K562 (cell line): Measurements from ENCODE around the gene OBSL1. TPM values are rescaled to one million over a fixed set of nuclear protein-coding genes. Genes with fewer than 3 reads are reported as not detected.

Experiments used
- ARID2 ChIP-seq: fragments of 450-650 bp; IDR thresholded peaks from 2 replicates; pipeline ENCODE4 v1.6.1; 2017; ENCODE audit warnings: antibody characterized with exemption, mild to moderate bottlenecking
- CBFA2T3 ChIP-seq: fragments of 450-650 bp; IDR thresholded peaks from 2 replicates; pipeline ENCODE4 v1.6.1; 2017
- CBFB ChIP-seq: sonication (generic); formaldehyde crosslinking; IDR thresholded peaks from 2 replicates; pipeline ENCODE4 v1.4.0; 2020; ENCODE audit warnings: mild to moderate bottlenecking, missing genetic modification reagents
- GATA2 ChIP-seq: sonication (generic); formaldehyde crosslinking; IDR thresholded peaks from 2 replicates; pipeline ENCODE4 v1.4.0; 2020; ENCODE audit warnings: mild to moderate bottlenecking, missing genetic modification reagents
- HDAC2 ChIP-seq: fragments of 450-650 bp; IDR thresholded peaks from 2 replicates; pipeline ENCODE4 v1.6.1; 2016; ENCODE audit warnings: mild to moderate bottlenecking
- IRF2 ChIP-seq: sonication (generic); formaldehyde crosslinking; IDR thresholded peaks from 2 replicates; pipeline ENCODE4 v1.8.1; 2022; ENCODE audit warnings: mild to moderate bottlenecking, missing genetic modification reagents
- KDM5B ChIP-seq: fragments of 200-600 bp; sonication (generic); IDR thresholded peaks from 2 replicates; pipeline ENCODE4 v1.6.1; 2012; ENCODE audit warnings: low read depth, mild to moderate bottlenecking, moderate library complexity, low read length, control low read depth, inconsistent platforms; ENCODE audit not compliant: insufficient replicate concordance
- MAFF ChIP-seq: IDR thresholded peaks from 2 replicates; pipeline ENCODE4 v1.6.1; 2012; ENCODE audit warnings: low read length, improper control_type of control experiment
- NFE2L1 ChIP-seq: fragments of 450-650 bp; IDR thresholded peaks from 2 replicates; pipeline ENCODE4 v1.6.1; 2016; ENCODE audit warnings: missing genetic modification characterization, low read depth, mild to moderate bottlenecking, missing compliant biosample characterization, moderate library complexity, borderline replicate concordance
- POLR2G ChIP-seq: fragments of 200-400 bp; formaldehyde crosslinking; IDR thresholded peaks from 2 replicates; pipeline ENCODE4 v1.6.1; 2017; ENCODE audit warnings: low read depth, mild to moderate bottlenecking, antibody characterized with exemption, low read length, moderate library complexity
- POLR3A ChIP-seq: IDR thresholded peaks from 2 replicates; pipeline ENCODE4 v1.6.1; 2011; ENCODE audit warnings: borderline replicate concordance, mild to moderate bottlenecking, moderate library complexity; ENCODE audit not compliant: insufficient read length, insufficient read depth; ENCODE audit errors: extremely low read depth
- RNF2 ChIP-seq: sonication (generic); IDR thresholded peaks from 2 replicates; pipeline ENCODE4 v1.6.1; 2016
- SIX5 ChIP-seq, 2 experiments: IDR thresholded peaks; 2 replicates each; pipeline ENCODE4 v1.6.1; 2011; ENCODE audit warnings: low read length in 2 of 2, borderline replicate concordance in 1 of 2, low read depth in 1 of 2, mild to moderate bottlenecking in 1 of 2, moderate library complexity in 1 of 2; ENCODE audit not compliant: insufficient read depth in 1 of 2
- TCF7 ChIP-seq: sonication (generic); IDR thresholded peaks from 2 replicates; pipeline ENCODE4 v1.6.1; 2016; ENCODE audit warnings: antibody characterized with exemption, borderline replicate concordance
- TCFL5 ChIP-seq: fragments of 250-450 bp; sonication (Bioruptor Pico); conservative IDR thresholded peaks from 2 replicates; pipeline ENCODE4 v1.6.1; 2021; ENCODE audit warnings: mild to moderate bottlenecking, moderate library complexity, matching md5 sums
- ZNF354B ChIP-seq: fragments of 250-450 bp; sonication (Bioruptor Pico); IDR thresholded peaks from 2 replicates; pipeline ENCODE4 v1.4.0; 2020
- ZNF76 ChIP-seq: fragments of 250-450 bp; sonication (Bioruptor Pico); IDR thresholded peaks from 2 replicates; pipeline ENCODE4 v1.4.0; 2020; ENCODE audit warnings: mild to moderate bottlenecking, moderate library complexity, borderline replicate concordance
- polyA plus RNA-seq, 8 experiments: library from polyadenylated mRNA; depleted of rRNA in 4 of 8; stranded (reverse) in 5 of 8; unstranded in 3 of 8; fragments of >200 nt; fragmentation: Nextera tagmentation in 2 of 8; fragmentation: Illumina TruSeq in 1 of 8; extraction: Ambion mirVana in 2 of 8; extraction: Trizol in 1 of 8; gene quantifications; 2 replicates each; pipeline versions ENCODE4 v1.2.1 to v1.2.3, GENCODE V29; 2011 to 2014; ENCODE audit warnings: inconsistent platforms in 1 of 8, missing spikeins in 1 of 8
- total RNA-seq, 7 experiments: library from RNA; depleted of rRNA in 6 of 7; stranded (reverse); fragments of >200 nt in 6 of 7; fragmentation: Illumina TruSeq in 2 of 7; extraction: Trizol in 2 of 7; gene quantifications; 2 replicates each; pipeline versions ENCODE4 v1.2.1 to v1.2.3, GENCODE V29; 2011 to 2021; ENCODE audit warnings: low replicate concordance in 1 of 7
- TF ChIP-seq, protein P1 (sequence below): sonication (generic); formaldehyde crosslinking; IDR thresholded peaks from 2 replicates; pipeline ENCODE4 v1.8.0; 2022; ENCODE audit warnings: missing genetic modification reagents, mild to moderate bottlenecking, borderline replicate concordance
- TF ChIP-seq, protein P2 (sequence below): fragments of 250-450 bp; sonication (Bioruptor Pico); IDR thresholded peaks from 2 replicates; pipeline ENCODE4 v1.5.0; 2021; ENCODE audit warnings: mild to moderate bottlenecking, moderate library complexity
- TF ChIP-seq, protein P3 (sequence below): fragments of 450-650 bp; IDR thresholded peaks from 2 replicates; pipeline ENCODE4 v1.6.1; 2016; ENCODE audit warnings: mild to moderate bottlenecking

The OBSL1 gene
- total and polyA plus RNA-seq, 9 of the 15 experiments (the other 6 are each of a cell fraction or from before 2014, with no cell fraction given): 1.2 to 26.6 (median 8.6) TPM

DNA sequence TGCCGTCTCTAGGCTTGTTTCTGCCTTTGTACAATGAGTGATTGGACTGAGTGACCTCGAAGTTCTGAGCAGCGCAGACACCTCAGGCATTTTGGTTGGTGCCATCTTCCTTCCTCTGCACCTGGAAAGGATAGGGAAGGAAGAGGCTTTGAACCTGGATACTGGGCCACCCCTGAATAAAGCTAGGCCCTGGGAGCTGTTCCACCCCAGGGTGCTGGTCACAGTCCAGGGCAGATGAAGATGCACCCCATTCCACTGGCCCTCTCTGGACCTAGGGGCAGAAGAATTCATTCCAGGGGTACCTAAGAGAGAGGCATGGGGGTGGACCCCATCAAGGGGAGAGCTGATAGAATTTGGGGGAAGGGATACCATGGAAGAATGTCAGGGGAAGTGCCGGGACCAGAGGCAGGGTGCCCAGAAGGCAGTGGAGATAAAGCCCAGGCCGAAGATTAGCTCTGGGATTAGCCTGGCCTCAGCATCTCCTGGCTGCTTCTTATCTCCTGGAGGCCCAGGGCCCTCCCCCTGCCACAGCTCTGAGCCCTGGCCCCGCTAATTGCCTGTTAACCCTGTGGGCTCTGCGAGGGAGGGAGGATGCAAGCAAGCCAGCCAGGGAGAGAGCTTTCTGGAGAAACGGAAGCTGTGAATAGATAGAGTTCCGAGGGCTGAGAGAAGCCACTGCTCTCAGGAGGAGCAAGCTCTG lies 45.7 kb downstream of the OBSL1 start (continued):
- TF ChIP-seq, protein P1, sequence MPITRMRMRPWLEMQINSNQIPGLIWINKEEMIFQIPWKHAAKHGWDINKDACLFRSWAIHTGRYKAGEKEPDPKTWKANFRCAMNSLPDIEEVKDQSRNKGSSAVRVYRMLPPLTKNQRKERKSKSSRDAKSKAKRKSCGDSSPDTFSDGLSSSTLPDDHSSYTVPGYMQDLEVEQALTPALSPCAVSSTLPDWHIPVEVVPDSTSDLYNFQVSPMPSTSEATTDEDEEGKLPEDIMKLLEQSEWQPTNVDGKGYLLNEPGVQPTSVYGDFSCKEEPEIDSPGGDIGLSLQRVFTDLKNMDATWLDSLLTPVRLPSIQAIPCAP (CRISPR knock-in tag): no peak
- TF ChIP-seq, protein P2, sequence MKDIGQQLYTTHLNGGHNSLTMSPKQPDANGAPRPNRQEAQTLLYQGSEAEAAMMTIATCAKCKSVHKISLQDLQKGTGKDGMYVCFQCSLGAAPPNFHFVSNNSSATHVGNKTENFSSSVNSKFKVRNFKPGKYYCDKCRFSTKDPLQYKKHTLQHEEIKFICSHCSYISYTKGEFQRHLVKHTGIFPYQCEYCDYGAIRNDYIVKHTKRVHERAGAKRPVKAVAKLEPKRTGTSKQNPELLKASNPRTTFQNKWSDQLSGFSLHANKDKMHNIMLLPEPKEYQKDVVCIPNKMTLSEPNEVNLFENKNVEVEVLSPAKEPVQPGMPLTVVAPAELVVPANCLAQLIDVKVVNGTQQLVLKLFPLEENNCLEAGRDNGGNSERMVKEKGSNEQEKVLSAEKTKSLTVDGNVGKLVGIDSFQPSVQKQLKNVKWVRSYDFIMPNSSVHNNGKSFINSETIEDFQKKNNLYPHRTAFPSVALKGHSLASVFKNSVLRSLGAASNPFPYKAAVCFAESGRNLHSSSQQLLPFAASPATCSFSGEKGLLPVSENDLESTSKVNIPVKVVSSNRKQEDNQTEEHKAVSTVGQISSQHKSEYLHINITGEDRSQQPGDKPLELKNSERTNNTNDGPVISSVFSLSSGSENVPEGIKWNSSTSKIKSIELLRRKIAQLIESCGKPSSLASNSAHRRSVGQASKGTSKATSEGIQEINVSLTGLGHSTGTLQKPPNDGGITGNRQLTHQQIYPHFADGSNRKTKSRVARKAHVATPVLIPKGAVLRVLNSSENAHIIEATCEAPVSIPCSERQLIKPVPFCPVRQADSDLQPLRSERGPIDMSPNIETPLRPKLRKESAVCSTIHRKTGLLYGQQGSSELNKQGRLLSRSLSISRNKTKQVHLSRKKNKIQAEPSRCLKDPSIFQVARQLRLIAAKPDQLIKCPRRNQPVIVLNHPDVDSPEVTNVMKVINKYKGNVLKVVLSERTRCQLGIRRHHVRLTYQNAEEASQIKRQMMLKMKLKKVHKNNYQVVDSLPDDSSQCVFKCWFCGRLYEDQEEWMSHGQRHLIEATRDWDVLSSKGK (CRISPR knock-in tag): no peak
- TF ChIP-seq ZNF76 (CRISPR knock-in tag): peak; percentile 53; the same call in 1 of the 2 replicates
- peak; percentile 74; the same call in 1 of the 2 replicates for TF ChIP-seq GATA2 (CRISPR knock-in tag)
- no peak for TF ChIP-seq MAFF
- no peak for TF ChIP-seq SIX5 (IDR thresholded peaks at IDR 0.05; ENCODE audit: borderline replicate concordance in 1 of 2, insufficient read depth in 1 of 2, low read depth in 1 of 2, low read length in 2 of 2)
- TF ChIP-seq POLR2G: no peak
- TF ChIP-seq ARID2: no peak
- TF ChIP-seq RNF2: peak; percentile 96
- TF ChIP-seq NFE2L1 (tag): no peak
- peak; percentile 95 for TF ChIP-seq CBFA2T3
- TF ChIP-seq, protein P3, sequence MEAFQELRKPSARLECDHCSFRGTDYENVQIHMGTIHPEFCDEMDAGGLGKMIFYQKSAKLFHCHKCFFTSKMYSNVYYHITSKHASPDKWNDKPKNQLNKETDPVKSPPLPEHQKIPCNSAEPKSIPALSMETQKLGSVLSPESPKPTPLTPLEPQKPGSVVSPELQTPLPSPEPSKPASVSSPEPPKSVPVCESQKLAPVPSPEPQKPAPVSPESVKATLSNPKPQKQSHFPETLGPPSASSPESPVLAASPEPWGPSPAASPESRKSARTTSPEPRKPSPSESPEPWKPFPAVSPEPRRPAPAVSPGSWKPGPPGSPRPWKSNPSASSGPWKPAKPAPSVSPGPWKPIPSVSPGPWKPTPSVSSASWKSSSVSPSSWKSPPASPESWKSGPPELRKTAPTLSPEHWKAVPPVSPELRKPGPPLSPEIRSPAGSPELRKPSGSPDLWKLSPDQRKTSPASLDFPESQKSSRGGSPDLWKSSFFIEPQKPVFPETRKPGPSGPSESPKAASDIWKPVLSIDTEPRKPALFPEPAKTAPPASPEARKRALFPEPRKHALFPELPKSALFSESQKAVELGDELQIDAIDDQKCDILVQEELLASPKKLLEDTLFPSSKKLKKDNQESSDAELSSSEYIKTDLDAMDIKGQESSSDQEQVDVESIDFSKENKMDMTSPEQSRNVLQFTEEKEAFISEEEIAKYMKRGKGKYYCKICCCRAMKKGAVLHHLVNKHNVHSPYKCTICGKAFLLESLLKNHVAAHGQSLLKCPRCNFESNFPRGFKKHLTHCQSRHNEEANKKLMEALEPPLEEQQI: no peak
- no peak for TF ChIP-seq IRF2 (CRISPR knock-in tag)
- TF ChIP-seq KDM5B: no peak
- TF ChIP-seq CBFB (CRISPR knock-in tag): no peak
- TF ChIP-seq POLR3A: no peak
- TF ChIP-seq TCF7: no peak
- no peak for TF ChIP-seq TCFL5
- TF ChIP-seq ZNF354B (CRISPR knock-in tag): no peak
- peak; percentile 77; the same call in 1 of the 2 replicates for TF ChIP-seq HDAC2
